ENCODE results near the gene FGF18. TPM values are rescaled to one million over a fixed set of nuclear protein-coding genes. Genes with fewer than 3 reads are reported as not detected.

FGF18 gene
- total RNA-seq, 1 donor from 2014 or later: 30.4 TPM

DNA sequence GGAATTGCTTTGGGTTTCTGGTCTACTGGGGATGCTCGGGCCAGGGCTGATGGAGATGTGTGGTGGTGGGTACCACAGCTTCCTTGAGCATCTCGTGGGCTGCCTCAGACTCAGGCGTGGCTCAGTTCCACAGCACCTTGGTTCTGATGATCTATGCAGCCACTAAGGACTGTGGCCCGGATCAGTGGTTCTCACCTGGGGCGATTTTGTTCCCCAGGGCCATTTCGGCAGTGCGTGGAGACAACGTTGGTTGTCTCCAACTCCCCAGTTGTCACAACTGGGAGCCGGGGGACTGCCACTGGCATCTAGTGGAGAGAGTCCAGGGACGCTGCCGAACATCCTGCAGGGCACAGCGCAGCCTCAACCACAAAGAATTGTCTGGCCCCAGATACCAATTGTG is 47.7 kb downstream of the FGF18 start:
- Histone ChIP-seq H3K27ac (replicated peaks) (no peak overlapping the region), H3K9me3 (replicated peaks) (peaks cover under 1% of the 10 kb centered on the region), H3K36me3 (no peaks in the 10 kb centered on the region), H3K4me1 (no peaks in the 10 kb centered on the region), H3K4me3 (no peak overlapping the region), H3K27me3 (ENCODE audit: low read depth) (no peaks in the 10 kb centered on the region)
- DNase-seq: no peak
- intact Hi-C loops (cut with micrococcal nuclease): no loop called here
- TF ChIP-seq, protein P1, sequence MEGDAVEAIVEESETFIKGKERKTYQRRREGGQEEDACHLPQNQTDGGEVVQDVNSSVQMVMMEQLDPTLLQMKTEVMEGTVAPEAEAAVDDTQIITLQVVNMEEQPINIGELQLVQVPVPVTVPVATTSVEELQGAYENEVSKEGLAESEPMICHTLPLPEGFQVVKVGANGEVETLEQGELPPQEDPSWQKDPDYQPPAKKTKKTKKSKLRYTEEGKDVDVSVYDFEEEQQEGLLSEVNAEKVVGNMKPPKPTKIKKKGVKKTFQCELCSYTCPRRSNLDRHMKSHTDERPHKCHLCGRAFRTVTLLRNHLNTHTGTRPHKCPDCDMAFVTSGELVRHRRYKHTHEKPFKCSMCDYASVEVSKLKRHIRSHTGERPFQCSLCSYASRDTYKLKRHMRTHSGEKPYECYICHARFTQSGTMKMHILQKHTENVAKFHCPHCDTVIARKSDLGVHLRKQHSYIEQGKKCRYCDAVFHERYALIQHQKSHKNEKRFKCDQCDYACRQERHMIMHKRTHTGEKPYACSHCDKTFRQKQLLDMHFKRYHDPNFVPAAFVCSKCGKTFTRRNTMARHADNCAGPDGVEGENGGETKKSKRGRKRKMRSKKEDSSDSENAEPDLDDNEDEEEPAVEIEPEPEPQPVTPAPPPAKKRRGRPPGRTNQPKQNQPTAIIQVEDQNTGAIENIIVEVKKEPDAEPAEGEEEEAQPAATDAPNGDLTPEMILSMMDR (IDR thresholded peaks at IDR 0.05; ENCODE audit: borderline replicate concordance): no peak

DNA sequence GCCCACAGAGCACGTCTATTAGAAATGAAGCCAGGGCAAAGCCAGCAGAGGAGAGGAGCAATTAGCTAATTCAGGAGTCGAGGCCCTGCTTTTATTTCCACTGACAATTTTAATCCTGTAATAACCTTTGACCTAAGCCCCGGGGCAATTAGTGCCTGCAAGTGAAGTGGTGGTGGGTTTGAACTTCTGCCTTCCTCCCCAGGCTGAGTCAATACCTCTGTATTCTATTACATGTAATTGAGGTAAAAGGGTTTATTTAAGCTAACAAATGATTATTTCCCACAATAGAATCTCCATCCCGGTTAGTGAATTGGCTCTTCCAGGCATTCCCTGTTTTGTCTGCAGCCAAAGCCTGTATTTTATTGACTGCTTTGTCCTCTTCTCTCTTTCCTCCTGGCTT is 49.9 kb downstream of the FGF18 start:
- DNase-seq: no peak
- intact Hi-C loops (cut with micrococcal nuclease): no loop called here
- no peak overlapping the region for H3K27ac ChIP-seq (replicated peaks)

DNA sequence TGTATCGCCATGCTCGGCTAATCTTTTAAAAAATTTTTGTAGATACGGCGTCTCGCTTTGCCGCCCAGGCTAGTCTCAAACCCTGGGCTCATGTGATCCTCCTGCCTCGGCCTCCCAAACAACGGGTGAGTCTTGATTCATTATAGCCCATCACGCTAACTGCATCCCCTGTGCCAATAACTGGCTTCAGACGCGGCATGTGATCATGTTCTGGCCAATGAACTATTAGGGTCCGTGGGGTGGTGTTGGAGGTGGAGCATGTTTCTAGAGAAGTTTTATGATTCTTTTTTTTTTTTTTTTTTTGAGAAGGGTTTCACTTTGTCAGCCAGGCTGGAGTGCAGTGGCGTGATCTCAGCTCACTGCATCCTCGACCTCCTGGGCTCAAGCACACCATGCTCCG is 51.0 kb downstream of the FGF18 start:
- TF ChIP-seq, protein P1 (IDR thresholded peaks at IDR 0.05; ENCODE audit: borderline replicate concordance): no peak
- intact Hi-C loops (cut with micrococcal nuclease): no loop called here
- no peaks in the 10 kb centered on the region for H3K27me3 ChIP-seq (ENCODE audit: low read depth)
- H3K36me3 ChIP-seq: no peaks in the 10 kb centered on the region
- no peak overlapping the region for H3K27ac ChIP-seq (replicated peaks)
- no peak for DNase-seq
- H3K4me1 ChIP-seq: no peaks in the 10 kb centered on the region
- H3K4me3 ChIP-seq: no peak overlapping the region
- peaks cover 9% of the 10 kb centered on the region for H3K9me3 ChIP-seq (replicated peaks)

More for the DNA sequence above, 49.9 kb downstream of the FGF18 start:
- no peaks in the 10 kb centered on the region for H3K36me3 ChIP-seq
- no peak overlapping the region for H3K4me3 ChIP-seq
- peaks cover 9% of the 10 kb centered on the region for H3K9me3 ChIP-seq (replicated peaks)
- H3K4me1 ChIP-seq: no peaks in the 10 kb centered on the region
- TF ChIP-seq, protein P1 (IDR thresholded peaks at IDR 0.05; ENCODE audit: borderline replicate concordance): no peak
- no peaks in the 10 kb centered on the region for H3K27me3 ChIP-seq (ENCODE audit: low read depth)

DNA sequence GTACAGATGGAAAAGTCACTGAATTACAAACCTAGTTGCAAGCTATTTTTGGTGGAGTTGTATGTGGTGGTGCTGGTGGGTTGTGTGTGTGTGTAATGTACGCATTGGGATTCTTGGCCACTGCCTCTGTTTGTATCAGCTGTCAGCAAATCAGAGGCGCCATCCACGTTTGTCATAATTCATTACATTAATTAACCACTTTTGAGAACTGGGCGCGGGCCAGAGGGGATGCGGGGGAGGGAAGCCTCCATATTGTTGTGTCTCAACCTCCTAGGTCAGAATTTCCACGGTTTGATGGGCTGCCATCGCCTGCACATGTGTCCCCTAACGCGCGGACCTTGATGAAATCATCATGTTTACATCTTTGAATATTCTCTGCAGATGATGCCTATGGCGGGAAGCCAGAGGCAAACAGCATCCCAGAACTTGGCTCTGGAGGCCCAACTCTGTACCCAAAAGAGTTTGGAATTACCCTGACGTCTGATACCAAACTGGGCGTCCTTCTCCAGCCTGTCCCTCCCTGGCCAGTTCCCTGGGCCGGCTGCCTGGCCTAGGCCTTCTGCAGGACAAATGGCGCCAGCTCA is 54.9 kb downstream of the FGF18 start:
- TF ChIP-seq, protein P1 (IDR thresholded peaks at IDR 0.05; ENCODE audit: borderline replicate concordance): no peak
- Histone ChIP-seq H3K9me3 (replicated peaks) (peaks cover 9% of the 10 kb centered on the region), H3K27me3 (ENCODE audit: low read depth) (no peaks in the 10 kb centered on the region), H3K4me3 (no peak overlapping the region), H3K36me3 (no peaks in the 10 kb centered on the region), H3K4me1 (peaks cover 12% of the 10 kb centered on the region), H3K27ac (replicated peaks) (no peak overlapping the region)
- intact Hi-C loops (cut with micrococcal nuclease): no loop called here
- no peak for DNase-seq

DNA sequence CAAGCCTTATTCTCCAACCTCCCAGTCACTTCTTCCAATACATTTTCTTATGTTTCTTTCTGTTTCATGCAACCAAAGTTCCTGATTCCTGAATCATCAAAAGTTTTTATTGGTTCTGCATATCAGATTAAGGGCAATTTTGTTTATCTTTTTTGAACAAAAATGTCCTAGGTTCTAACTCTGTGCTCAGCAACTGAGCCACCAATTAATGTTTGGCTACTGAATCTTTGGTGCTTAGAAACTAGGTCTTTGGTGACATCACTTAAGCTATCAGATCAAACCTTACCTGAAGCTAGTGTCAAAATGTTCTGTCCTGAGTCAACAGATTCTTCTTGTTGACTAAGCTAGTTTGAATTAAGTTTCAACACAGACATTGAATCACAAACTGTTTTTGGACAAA is 56.1 kb downstream of the FGF18 start:
- peaks cover 21% of the 10 kb centered on the region for H3K4me1 ChIP-seq
- TF ChIP-seq, protein P1 (IDR thresholded peaks at IDR 0.05; ENCODE audit: borderline replicate concordance): no peak
- intact Hi-C loops (cut with micrococcal nuclease): no loop called here
- no peak overlapping the region for H3K4me3 ChIP-seq
- peaks cover 9% of the 10 kb centered on the region for H3K9me3 ChIP-seq (replicated peaks)
- H3K36me3 ChIP-seq: no peaks in the 10 kb centered on the region
- no peak overlapping the region for H3K27ac ChIP-seq (replicated peaks)
- DNase-seq: no peak
- no peaks in the 10 kb centered on the region for H3K27me3 ChIP-seq (ENCODE audit: low read depth)

Data from left ventricle myocardium inferior (tissue), 1 donor.